A549 (cell line): ENCODE results near the gene SP1. TPM values are rescaled to one million over a fixed set of nuclear protein-coding genes. Genes with fewer than 3 reads are reported as not detected.
"Not testable (repeated sequence)": the region's sequence is repeated elsewhere in the genome, so short reads cannot be mapped to it uniquely, and the experiment has no call there.

ENCODE experiments used
- ATAC-seq, 2 experiments: fragments of 200-7000 bp in 1 of 2; fragments of >200 bp in 1 of 2; cut with Nextera tagmentation in 1 of 2; cut with Tn5 transposase in 1 of 2; 3 replicates each; pipeline versions ENCODE4 v1.8.0 to v1.9.1; 2018 to 2020; ENCODE audit warnings: mild to moderate bottlenecking in 1 of 2, moderate library complexity in 1 of 2
- CTCF ChIA-PET: fragments of 300-600 bp; sonication (Branson Sonifier 250); formaldehyde crosslinking; extraction: SDS; loops from one replicate; lab custom pipeline; 2021; ENCODE audit warnings: antibody characterized with exemption, inconsistent platforms; lab: Yijun Ruan, JAX
- POLR2A ChIA-PET: fragments of 350-600 bp; formaldehyde crosslinking; extraction: SDS; loops from one replicate; lab custom pipeline; 2021; ENCODE audit warnings: antibody characterized with exemption, inconsistent platforms; lab: Yijun Ruan, JAX
- DNase-seq, 2 experiments: peaks; one replicate each; pipeline versions ENCODE4 v3.0.0 to v3.0.0-alpha.2; 2011 to 2016; ENCODE audit warnings: low read depth in 1 of 2, low spot score in 1 of 2
- FAIRE-seq: peaks from 2 replicates; lab custom pipeline; 2011; peaks lifted over from hg19 to GRCh38; lab: Jason Lieb, UNC
- H3K27ac ChIP-seq, 2 experiments: fragments of >200 bp; sonication (Bioruptor Twin); formaldehyde crosslinking; 3 replicates each; pipeline ENCODE4 v1.5.1; 2016 to 2017
- H3K4me1 ChIP-seq: fragments of >200 bp; sonication (Bioruptor Twin); formaldehyde crosslinking; 3 replicates; pipeline ENCODE4 v1.6.1; 2016
- H3K4me2 ChIP-seq: fragments of >200 bp; sonication (Bioruptor Twin); formaldehyde crosslinking; 3 replicates; pipeline ENCODE4 v1.6.1; 2016
- H3K4me3 ChIP-seq: fragments of >200 bp; sonication (Bioruptor Twin); formaldehyde crosslinking; 3 replicates; pipeline ENCODE4 v1.5.1; 2016
- H3K9me3 ChIP-seq: fragments of >200 bp; sonication (Bioruptor Twin); formaldehyde crosslinking; 3 replicates; pipeline ENCODE4 v1.6.1; 2016
- BHLHE40 ChIP-seq: IDR thresholded peaks from 2 replicates; pipeline ENCODE4 v1.6.1; 2012; ENCODE audit warnings: low read depth, low read length, inconsistent platforms
- CBX8 ChIP-seq: fragments of 200-600 bp; sonication (generic); IDR thresholded peaks from 2 replicates; pipeline ENCODE4 v1.6.1; 2016
- CEBPB ChIP-seq, 2 experiments: fragments of >200 bp in 1 of 2; sonication (Bioruptor Twin) in 1 of 2; formaldehyde crosslinking in 1 of 2; IDR thresholded peaks; 2 replicates each; pipeline ENCODE4 v1.6.1; 2012 to 2016
- EHF ChIP-seq: fragments of 250-450 bp; sonication (Bioruptor Pico); IDR thresholded peaks from 2 replicates; pipeline ENCODE4 v1.5.0; 2020; ENCODE audit warnings: mild to moderate bottlenecking
- ESRRA ChIP-seq: fragments of 150-350 bp; IDR thresholded peaks from 2 replicates; pipeline ENCODE4 v1.6.1; 2014; ENCODE audit warnings: mild to moderate bottlenecking, low read length, borderline replicate concordance
- FOXS1 ChIP-seq: fragments of 250-450 bp; sonication (Bioruptor Pico); IDR thresholded peaks from 2 replicates; pipeline ENCODE4 v1.5.0; 2020; ENCODE audit warnings: mild to moderate bottlenecking, moderate library complexity
- HDAC2 ChIP-seq: fragments of 200-600 bp; sonication (generic); IDR thresholded peaks from 2 replicates; pipeline ENCODE4 v1.6.1; 2016
- HMGXB4 ChIP-seq: fragments of 250-450 bp; sonication (Bioruptor Pico); IDR thresholded peaks from 2 replicates; pipeline ENCODE4 v1.5.0; 2021; ENCODE audit warnings: mild to moderate bottlenecking, moderate library complexity, borderline replicate concordance
- HOXB13 ChIP-seq: fragments of 250-450 bp; sonication (Bioruptor Pico); IDR thresholded peaks from 2 replicates; pipeline ENCODE4 v1.5.0; 2020; ENCODE audit warnings: low read depth, mild to moderate bottlenecking, moderate library complexity
- JUN ChIP-seq, 2 experiments: fragments of >200 bp; sonication (Bioruptor Twin); formaldehyde crosslinking; IDR thresholded peaks; 2 replicates in 1 of 2; 3 replicates in 1 of 2; pipeline ENCODE4 v1.6.1; 2016 to 2017
- JUNB ChIP-seq: fragments of >200 bp; sonication (Bioruptor Twin); formaldehyde crosslinking; IDR thresholded peaks from 2 replicates; pipeline ENCODE4 v1.6.1; 2016
- MAX ChIP-seq: IDR thresholded peaks from 2 replicates; pipeline ENCODE4 v1.6.1; 2012
- MAZ ChIP-seq: fragments of 150-350 bp; IDR thresholded peaks from 2 replicates; pipeline ENCODE4 v1.6.1; 2014; ENCODE audit warnings: antibody characterized with exemption, low read depth, low read length, borderline replicate concordance
- MYC ChIP-seq: IDR thresholded peaks from 2 replicates; pipeline ENCODE4 v1.6.1; 2012; ENCODE audit warnings: mild to moderate bottlenecking, inconsistent platforms, low read length, improper control_type of control experiment, borderline replicate concordance
- NFE2L2 ChIP-seq: fragments of 150-350 bp; conservative IDR thresholded peaks from 2 replicates; pipeline ENCODE4 v1.6.1; 2014; ENCODE audit warnings: low read length
- NR3C1 ChIP-seq: fragments of >200 bp; sonication (Bioruptor Twin); formaldehyde crosslinking; IDR thresholded peaks from 3 replicates; pipeline ENCODE4 v1.6.1; 2017
- PHF8 ChIP-seq: fragments of 200-600 bp; sonication (generic); IDR thresholded peaks from 2 replicates; pipeline ENCODE4 v1.6.1; 2016; ENCODE audit warnings: low read depth, mild to moderate bottlenecking, antibody characterized with exemption, moderate library complexity, borderline replicate concordance
- POLR2A ChIP-seq: IDR thresholded peaks from 2 replicates; pipeline ENCODE4 v1.6.1; 2012; ENCODE audit warnings: mild to moderate bottlenecking, low read length
- WGBS: methylation state at CpG from one replicate; pipeline ENCODE4 v1.1.6; 2017; ENCODE audit errors: missing lambda C conversion rate; 5-methylcytosine and 5-hydroxymethylcytosine counted together
- polyA minus RNA-seq: library from RNA; depleted of rRNA, polyadenylated mRNA; stranded (reverse); fragments of >200 nt; gene quantifications from 2 replicates; pipeline ENCODE4 v1.2.3, GENCODE V29; 2011; rRNA and poly(A)+ RNA removed
- polyA plus RNA-seq, 4 experiments: library from polyadenylated mRNA; depleted of rRNA in 3 of 4; stranded (reverse); fragments of >200 nt; fragmentation: RNase III in 1 of 4; extraction: RNeasy Plus Mini Kit Qiagen cat#74134 plus additional on column Dnase treatment in 1 of 4; gene quantifications; 2 replicates in 3 of 4; 3 replicates in 1 of 4; pipeline ENCODE4 v1.2.3, GENCODE V29; 2011 to 2017
- TF ChIP-seq, protein P1 (sequence below): fragments of >200 bp; sonication (Bioruptor Twin); formaldehyde crosslinking; IDR thresholded peaks from 2 replicates; pipeline ENCODE4 v1.6.1; 2016
- TF ChIP-seq, protein P2 (sequence below): IDR thresholded peaks from 2 replicates; pipeline ENCODE4 v1.6.1; 2012
- TF ChIP-seq, protein P3 (sequence below): fragments of >200 bp; sonication (Bioruptor Twin); formaldehyde crosslinking; IDR thresholded peaks from 3 replicates; pipeline ENCODE4 v1.6.1; 2016
- TF ChIP-seq, protein P4 (sequence below): fragments of 450-650 bp; IDR thresholded peaks from 2 replicates; pipeline ENCODE4 v1.6.1; 2014; ENCODE audit warnings: antibody characterized with exemption

SP1 gene
- polyA plus RNA-seq (2011; rRNA removed), result 53.2 and 56.6 TPM in 2 replicates
- 14.0 and 18.8 TPM in 2 replicates for polyA plus RNA-seq (2012; cell fraction: cytosol; rRNA removed)
- 15.5 and 19.0 TPM in 2 replicates for polyA plus RNA-seq (2012; cell fraction: nucleus; rRNA removed)
- 24.0 to 24.5 TPM (median 24.2 TPM) in 3 replicates for polyA plus RNA-seq (2017; fragmentation: RNase III; extraction: RNeasy Plus Mini Kit Qiagen cat#74134 plus additional on column Dnase treatment)
- 176 and 220 TPM in 2 replicates for polyA minus RNA-seq

DNA sequence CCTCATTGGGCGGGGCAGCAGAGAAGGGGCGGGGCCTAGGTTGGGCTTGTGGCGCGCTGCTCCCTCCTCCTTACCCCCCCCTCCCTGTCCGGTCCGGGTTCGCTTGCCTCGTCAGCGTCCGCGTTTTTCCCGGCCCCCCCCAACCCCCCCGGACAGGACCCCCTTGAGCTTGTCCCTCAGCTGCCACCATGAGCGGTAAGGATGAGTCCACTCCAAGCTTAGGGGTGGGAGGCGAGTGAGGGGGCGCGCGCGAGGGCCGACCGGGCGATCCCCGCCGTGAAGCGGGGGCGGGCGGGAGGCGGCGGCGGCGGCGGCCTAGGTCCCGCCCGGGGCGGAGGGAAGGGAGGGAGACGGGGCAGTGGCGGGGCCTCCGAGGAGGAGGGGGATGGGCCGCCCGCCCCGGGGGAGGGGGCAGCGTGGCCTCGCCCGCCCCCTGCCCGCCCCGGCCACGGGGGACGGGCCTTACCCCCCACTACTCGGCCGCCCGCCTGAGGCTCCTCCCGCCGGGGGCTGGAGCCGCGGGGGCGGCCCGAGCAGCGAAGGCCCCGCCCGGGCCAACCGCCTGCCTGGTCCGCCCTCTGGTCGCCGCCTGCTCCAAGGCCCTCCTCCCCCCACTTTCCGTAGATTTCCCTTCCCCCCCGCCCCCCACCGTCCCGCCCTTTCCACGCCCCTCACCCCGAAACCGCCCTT is at the start of gene SP1:
SP1 (plus strand) TSS at position 73 of the 690 bp plus-strand sequence; CDS start at position 189, 116 bp downstream.
- FAIRE-seq, result no peak
- POLR2A ChIA-PET, result interaction anchor here (0.8 to 2.1 kb wide), 12 partner anchors 21 to 120 kb away, joined by 3 to 22 read pairs (median 13); partner anchors contain the start of genes AAAS, PRR13 and TARBP2

DNA sequence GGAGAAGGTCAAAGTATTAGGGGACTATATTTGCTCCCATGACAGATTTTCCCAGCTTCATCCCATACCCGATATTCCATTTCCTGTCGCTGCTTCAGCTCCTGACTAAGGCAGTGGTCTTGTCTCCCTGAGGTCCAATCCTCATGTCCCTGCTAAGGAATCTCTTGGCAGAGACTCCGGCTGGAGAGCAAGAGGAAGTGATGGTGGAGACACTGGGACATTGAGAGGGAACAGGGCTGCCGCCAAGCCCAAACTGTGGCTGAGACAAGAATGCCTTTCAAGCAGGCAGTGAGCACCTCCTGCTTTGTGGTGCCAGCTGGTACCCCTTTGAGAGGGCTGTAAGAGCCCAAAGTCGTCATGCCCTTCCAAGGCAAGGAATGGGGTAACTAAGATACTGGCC is 49.3 kb upstream of the SP1 start:
- Histone ChIP-seq H3K9me3 (no peaks in the 10 kb centered on the region), H3K27ac (no peak overlapping the region), H3K4me3 (no peak overlapping the region), H3K4me1 (peaks cover 4% of the 10 kb centered on the region; the same call in 1 of the 3 replicates), H3K4me2 (no peak overlapping the region)
- DNase-seq, result no peak
- no peak for FAIRE-seq
- ChIA-PET CTCF (interaction anchor here (2.4 to 21.4 kb wide), 5 partner anchors 10 to 177 kb away, joined by 7 to 638 read pairs (median 137); partner anchors contain the start of genes AAAS, AMHR2 and NPFF), POLR2A (interaction anchor here (1.6 kb wide), 1 partner anchor 49 kb away, joined by 5 read pairs; no protein-coding TSS in a partner anchor)
- TF ChIP-seq BHLHE40 (no peak), NFE2L2 (no peak), CEBPB (IDR thresholded peaks at IDR 0.05) (no peak), HDAC2 (no peak), HOXB13 (CRISPR knock-in tag) (no peak)
- TF ChIP-seq, protein P1, sequence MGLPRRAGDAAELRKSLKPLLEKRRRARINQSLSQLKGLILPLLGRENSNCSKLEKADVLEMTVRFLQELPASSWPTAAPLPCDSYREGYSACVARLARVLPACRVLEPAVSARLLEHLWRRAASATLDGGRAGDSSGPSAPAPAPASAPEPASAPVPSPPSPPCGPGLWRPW, result no peak
- no peak for ATAC-seq
- WGBS, result 74% methylated on average over 5 of the region's 5 CpGs

More for the DNA sequence above, at the start of gene SP1:
- 2% methylated on average over 19 of the region's 71 CpGs for WGBS
- Histone ChIP-seq H3K4me2 (peak within 1 kb of the TSS; percentile 99), H3K4me3 (peak within 1 kb of the TSS; percentile 70), H3K27ac (peak within 1 kb of the TSS; percentile 95 to 99), H3K4me1 (peaks cover 34% of the 10 kb centered on the region), H3K9me3 (no peaks in the 10 kb centered on the region)
- DNase-seq, result peak; percentile 70 to 97
- TF ChIP-seq BHLHE40 (no peak), MYC (peak; percentile 56; the same call in 1 of the 2 replicates), FOXS1 (no peak), CBX8 (no peak), EHF (no peak), NR3C1 (no peak), JUN (IDR thresholded peaks at IDR 0.05) (peak; percentile 65 to 86; a peak in 4 of 5 replicates), MAX (peak; percentile 14), MAZ (peak; percentile 92), ESRRA (no peak), JUNB (no peak), HMGXB4 (CRISPR knock-in tag) (no peak), PHF8 (no peak), POLR2A (0 out of 2 replicates have a peak, but pooled peaks have one; percentile 22)
- TF ChIP-seq, protein P2, sequence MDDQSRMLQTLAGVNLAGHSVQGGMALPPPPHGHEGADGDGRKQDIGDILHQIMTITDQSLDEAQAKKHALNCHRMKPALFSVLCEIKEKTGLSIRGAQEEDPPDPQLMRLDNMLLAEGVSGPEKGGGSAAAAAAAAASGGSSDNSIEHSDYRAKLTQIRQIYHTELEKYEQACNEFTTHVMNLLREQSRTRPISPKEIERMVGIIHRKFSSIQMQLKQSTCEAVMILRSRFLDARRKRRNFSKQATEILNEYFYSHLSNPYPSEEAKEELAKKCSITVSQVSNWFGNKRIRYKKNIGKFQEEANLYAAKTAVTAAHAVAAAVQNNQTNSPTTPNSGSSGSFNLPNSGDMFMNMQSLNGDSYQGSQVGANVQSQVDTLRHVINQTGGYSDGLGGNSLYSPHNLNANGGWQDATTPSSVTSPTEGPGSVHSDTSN, result no peak; the same call in 1 of the 2 replicates
- TF ChIP-seq, protein P3, sequence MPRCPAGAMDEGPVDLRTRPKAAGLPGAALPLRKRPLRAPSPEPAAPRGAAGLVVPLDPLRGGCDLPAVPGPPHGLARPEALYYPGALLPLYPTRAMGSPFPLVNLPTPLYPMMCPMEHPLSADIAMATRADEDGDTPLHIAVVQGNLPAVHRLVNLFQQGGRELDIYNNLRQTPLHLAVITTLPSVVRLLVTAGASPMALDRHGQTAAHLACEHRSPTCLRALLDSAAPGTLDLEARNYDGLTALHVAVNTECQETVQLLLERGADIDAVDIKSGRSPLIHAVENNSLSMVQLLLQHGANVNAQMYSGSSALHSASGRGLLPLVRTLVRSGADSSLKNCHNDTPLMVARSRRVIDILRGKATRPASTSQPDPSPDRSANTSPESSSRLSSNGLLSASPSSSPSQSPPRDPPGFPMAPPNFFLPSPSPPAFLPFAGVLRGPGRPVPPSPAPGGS, result no peak
- TF ChIP-seq, protein P4, sequence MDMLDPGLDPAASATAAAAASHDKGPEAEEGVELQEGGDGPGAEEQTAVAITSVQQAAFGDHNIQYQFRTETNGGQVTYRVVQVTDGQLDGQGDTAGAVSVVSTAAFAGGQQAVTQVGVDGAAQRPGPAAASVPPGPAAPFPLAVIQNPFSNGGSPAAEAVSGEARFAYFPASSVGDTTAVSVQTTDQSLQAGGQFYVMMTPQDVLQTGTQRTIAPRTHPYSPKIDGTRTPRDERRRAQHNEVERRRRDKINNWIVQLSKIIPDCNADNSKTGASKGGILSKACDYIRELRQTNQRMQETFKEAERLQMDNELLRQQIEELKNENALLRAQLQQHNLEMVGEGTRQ, result no peak
- peak; percentile 55 to 69 for ATAC-seq
- CTCF ChIA-PET, result interaction anchor here (0.7 to 12.7 kb wide), 10 partner anchors 16 to 58 kb away, joined by 3 to 199 read pairs (median 12); partner anchors contain the start of gene AMHR2

- FAIRE-seq, H3K4me1 ChIP-seq, ATAC-seq, DNase-seq, H3K27ac ChIP-seq, H3K4me2 ChIP-seq, H3K9me3 ChIP-seq, H3K4me3 ChIP-seq: not testable (repeated sequence)
- POLR2A ChIA-PET, result interaction anchor here (1.0 to 1.3 kb wide), 2 partner anchors 13 to 89 kb away, joined by 3 to 4 read pairs; no protein-coding TSS in a partner anchor
- CTCF ChIA-PET, result interaction anchor here (1.2 to 21.4 kb wide), 6 partner anchors 8 to 176 kb away, joined by 3 to 638 read pairs (median 98); partner anchors contain the start of genes AAAS, AMHR2 and NPFF
These were observed 47.6 kb upstream of the SP1 start for GRCh38 chr12:53332339-53332738.
